ENCODE measurements around the gene HEPN1.

Gene HEPN1

DNA sequence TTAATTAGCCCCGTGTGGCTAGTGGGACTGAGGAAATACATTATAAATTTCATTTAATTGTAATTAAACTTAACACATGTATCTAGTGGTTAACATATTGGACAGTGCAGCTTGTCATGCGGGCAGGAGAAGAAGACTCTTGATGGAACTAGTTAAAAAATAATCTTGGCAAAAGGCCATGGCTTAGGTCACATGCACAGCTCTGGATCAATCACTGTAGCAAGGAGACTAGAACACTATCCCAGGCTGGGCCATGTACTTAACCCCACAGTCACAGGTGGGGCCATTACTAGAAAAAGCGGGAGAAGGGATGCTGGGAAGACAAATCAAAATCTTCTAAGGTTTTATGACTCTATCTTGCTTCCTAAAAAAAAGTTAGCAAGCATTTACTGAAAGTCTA is 25.5 kb downstream of the HEPN1 start:
- TF ChIP-seq, protein P1, sequence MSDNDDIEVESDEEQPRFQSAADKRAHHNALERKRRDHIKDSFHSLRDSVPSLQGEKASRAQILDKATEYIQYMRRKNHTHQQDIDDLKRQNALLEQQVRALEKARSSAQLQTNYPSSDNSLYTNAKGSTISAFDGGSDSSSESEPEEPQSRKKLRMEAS (IDR thresholded peaks at IDR 0.05; ENCODE audit: low read depth, low read length) = no peak
- TF ChIP-seq MYC (IDR thresholded peaks at IDR 0.05; ENCODE audit: low read depth, low read length) (no peak), POLR2A (IDR thresholded peaks at IDR 0.05; ENCODE audit: extremely low read depth, insufficient read length) (no peak), CTCF (IDR thresholded peaks at IDR 0.05; ENCODE audit: low read depth, low read length) (no peak)

GRCh38 chr11:124945826-124946225 is 26.8 kb downstream of the HEPN1 start:
- TF ChIP-seq, protein P1 (IDR thresholded peaks at IDR 0.05; ENCODE audit: low read depth, low read length) = no peak
- TF ChIP-seq MYC (IDR thresholded peaks at IDR 0.05; ENCODE audit: low read depth, low read length) (no peak), CTCF (IDR thresholded peaks at IDR 0.05; ENCODE audit: low read depth, low read length) (no peak), POLR2A (IDR thresholded peaks at IDR 0.05; ENCODE audit: extremely low read depth, insufficient read length) (no peak)
- DNase-seq (ENCODE audit: low read depth) = no peak
- H3K4me3 ChIP-seq (ENCODE audit: low read depth, low read length) = no peak overlapping the region

More for the DNA sequence above, 25.5 kb downstream of the HEPN1 start:
- no peak for DNase-seq (ENCODE audit: low read depth)
- H3K4me3 ChIP-seq (ENCODE audit: low read depth, low read length) = no peak overlapping the region

DNA sequence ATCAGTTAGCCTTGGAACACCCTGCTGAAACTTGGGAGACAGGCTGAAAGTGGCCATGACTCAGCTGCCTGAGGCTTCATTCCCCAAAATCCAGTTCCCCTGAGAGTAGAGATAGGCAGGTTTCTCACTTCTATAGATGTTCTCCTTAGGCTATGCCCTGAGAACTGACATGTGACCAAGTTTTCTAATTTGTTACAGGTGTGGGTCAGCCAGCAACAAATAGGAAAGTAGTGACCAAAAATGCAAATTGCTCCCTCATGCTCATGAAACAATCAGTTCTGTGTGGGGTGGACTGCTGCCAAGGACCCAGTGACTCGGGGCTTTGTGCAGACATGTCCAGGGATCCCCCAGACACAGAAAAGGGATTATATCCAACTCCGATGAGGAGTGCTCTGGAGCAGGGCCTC is 27.7 kb downstream of the HEPN1 start:
- H3K4me3 ChIP-seq (ENCODE audit: low read depth, low read length) = no peak overlapping the region
- TF ChIP-seq POLR2A (IDR thresholded peaks at IDR 0.05; ENCODE audit: extremely low read depth, insufficient read length) (no peak), CTCF (IDR thresholded peaks at IDR 0.05; ENCODE audit: low read depth, low read length) (no peak), MYC (IDR thresholded peaks at IDR 0.05; ENCODE audit: low read depth, low read length) (no peak)
- TF ChIP-seq, protein P1 (IDR thresholded peaks at IDR 0.05; ENCODE audit: low read depth, low read length) = no peak
- no peak for DNase-seq (ENCODE audit: low read depth)

DNA sequence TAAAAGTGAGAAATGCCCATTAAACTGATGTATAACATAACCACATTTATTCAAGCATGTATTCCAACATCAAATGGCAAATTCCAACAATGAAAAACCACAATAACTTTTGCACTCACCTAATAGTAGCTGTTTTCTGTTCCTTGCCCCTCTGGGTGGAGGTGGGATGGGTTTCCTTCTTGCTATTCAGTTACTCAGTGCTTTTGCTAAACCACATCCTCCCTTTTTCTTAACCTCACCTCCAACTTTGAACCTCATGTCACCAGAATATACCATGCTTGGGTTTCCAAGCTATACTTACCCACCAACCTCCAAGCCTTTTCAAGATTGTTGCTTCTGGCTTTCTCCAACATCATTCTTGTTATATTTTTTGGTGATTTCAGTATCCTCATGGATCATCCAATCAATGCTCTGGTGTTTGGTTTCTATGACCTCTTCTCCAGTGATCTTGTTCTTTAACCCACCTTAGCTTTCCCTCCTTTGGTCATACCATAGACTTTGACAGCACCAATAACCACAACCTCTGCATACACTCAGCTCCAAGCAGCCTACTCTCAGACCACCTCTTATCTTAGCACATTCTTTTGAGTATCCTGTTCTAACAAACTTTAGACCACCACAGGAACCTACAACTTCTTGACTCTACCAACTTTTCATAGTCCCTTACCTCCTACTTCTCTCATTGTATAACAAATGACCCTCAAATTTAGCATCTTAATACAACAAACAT is 31.7 kb downstream of the HEPN1 start:
- H3K4me3 ChIP-seq (ENCODE audit: low read depth, low read length) = no peak overlapping the region
- no peak for TF ChIP-seq CTCF (IDR thresholded peaks at IDR 0.05; ENCODE audit: low read depth, low read length)
- TF ChIP-seq, protein P1 (IDR thresholded peaks at IDR 0.05; ENCODE audit: low read depth, low read length) = no peak
- TF ChIP-seq POLR2A (IDR thresholded peaks at IDR 0.05; ENCODE audit: extremely low read depth, insufficient read length) = no peak
- no peak for TF ChIP-seq MYC (IDR thresholded peaks at IDR 0.05; ENCODE audit: low read depth, low read length)
- DNase-seq (ENCODE audit: low read depth) = no peak

GRCh38 chr11:124951341-124951740 is 32.3 kb downstream of the HEPN1 start:
- no peak for DNase-seq (ENCODE audit: low read depth)
- no peak overlapping the region for H3K4me3 ChIP-seq (ENCODE audit: low read depth, low read length)
- TF ChIP-seq POLR2A (IDR thresholded peaks at IDR 0.05; ENCODE audit: extremely low read depth, insufficient read length) = no peak
- TF ChIP-seq, protein P1 (IDR thresholded peaks at IDR 0.05; ENCODE audit: low read depth, low read length) = no peak
- TF ChIP-seq MYC (IDR thresholded peaks at IDR 0.05; ENCODE audit: low read depth, low read length) = no peak
- TF ChIP-seq CTCF (IDR thresholded peaks at IDR 0.05; ENCODE audit: low read depth, low read length) = no peak
